Measurements from ENCODE around the gene DLGAP1. TPM values are rescaled to one million over a fixed set of nuclear protein-coding genes. Genes with fewer than 3 reads are reported as not detected.

The DLGAP1 gene
- total RNA-seq, 2 experiments from 2014 or later = not detected

DNA sequence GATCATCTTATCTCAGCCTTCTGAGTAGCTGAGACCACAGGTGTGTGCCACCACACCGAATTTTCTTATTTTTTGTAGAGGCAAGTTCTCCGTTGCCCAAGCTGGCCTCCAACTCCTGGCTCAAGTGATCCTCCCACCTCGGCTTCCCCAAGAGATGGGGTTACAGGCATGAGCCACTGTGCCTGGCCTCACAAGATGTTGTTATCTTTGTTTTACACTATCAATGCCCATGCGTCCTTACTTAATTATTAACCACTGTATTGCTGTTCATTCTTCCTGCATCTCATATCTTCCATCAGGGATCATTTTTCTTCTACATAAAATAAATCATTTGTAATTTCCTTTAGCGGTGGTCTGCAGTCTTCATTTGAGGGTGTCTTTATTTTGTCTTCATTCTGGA is 823.2 kb downstream of the DLGAP1 start:
- H3K27me3 Mint-ChIP-seq (ENCODE audit: low read depth) = no peaks in the 10 kb centered on the region
- no peaks in the 10 kb centered on the region for H3K36me3 Mint-ChIP-seq (ENCODE audit: low read depth)
- no peak overlapping the region for H3K4me3 Mint-ChIP-seq
- ATAC-seq (no peak), DNase-seq (no peak)
- no peaks in the 10 kb centered on the region for H3K9me3 Mint-ChIP-seq (ENCODE audit: insufficient read depth)
- POLR2A ChIA-PET = no interaction called here
- CTCF ChIA-PET = interaction anchor here (1.5 to 2.6 kb wide), 2 partner anchors 34 to 335 kb away, joined by 4 to 17 read pairs; no protein-coding TSS in a partner anchor
- peaks cover 4% of the 10 kb centered on the region for H3K4me1 Mint-ChIP-seq (ENCODE audit: low read depth)
- H3K27ac Mint-ChIP-seq = no peak overlapping the region

DNA sequence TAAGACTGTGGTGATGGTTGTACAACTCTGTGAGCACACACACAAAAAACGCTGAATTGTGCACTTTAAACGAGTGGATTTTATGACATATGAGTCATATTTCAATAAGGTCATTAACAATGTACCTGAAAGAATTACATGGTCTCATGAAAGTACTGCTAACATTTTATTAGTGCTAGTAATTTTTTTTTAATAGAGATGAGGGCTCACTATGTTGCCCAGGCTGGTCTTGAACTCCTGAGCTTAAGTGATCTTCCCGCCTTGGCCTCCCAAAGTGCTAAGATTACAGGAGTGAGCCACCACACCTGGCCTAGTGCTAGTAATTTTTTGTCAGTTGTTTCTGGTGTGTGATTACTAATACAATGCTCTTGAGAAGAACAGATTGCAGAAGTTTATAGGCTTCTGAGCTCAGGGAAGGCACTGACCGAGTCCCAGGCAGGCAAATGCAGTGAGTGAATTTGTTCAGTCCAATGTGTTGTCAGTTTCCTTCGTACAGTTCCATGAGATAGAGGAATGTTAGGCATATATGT is 828.1 kb downstream of the DLGAP1 start:
- ChIA-PET CTCF (interaction anchor here (1.2 to 3.3 kb wide), 3 partner anchors 27 to 330 kb away, joined by 3 to 11 read pairs (median 3); no protein-coding TSS in a partner anchor), POLR2A (no interaction called here)
- Mint-ChIP-seq H3K27me3 (ENCODE audit: low read depth) (no peaks in the 10 kb centered on the region), H3K4me1 (ENCODE audit: low read depth) (peaks cover 35% of the 10 kb centered on the region), H3K36me3 (ENCODE audit: low read depth) (no peaks in the 10 kb centered on the region), H3K9me3 (ENCODE audit: insufficient read depth) (no peaks in the 10 kb centered on the region), H3K4me3 (no peak overlapping the region), H3K27ac (no peak overlapping the region)
- DNase-seq (no peak), ATAC-seq (no peak)

DNA sequence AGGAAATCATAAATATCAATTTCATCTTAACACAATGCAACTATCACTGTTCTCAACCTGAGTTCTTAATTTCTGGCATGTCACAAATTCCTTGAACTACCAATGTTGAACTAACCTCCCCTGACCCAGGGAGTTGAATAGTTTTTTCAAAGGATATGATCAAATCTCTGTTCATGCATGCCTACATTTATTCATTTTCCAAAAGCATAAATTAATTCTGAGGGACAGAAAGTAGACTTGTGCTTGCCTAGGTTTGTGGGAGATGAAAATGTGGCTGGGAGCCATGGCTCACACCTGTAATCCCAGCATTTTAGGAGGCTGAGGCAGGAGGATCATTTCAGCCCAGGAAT is 829.4 kb downstream of the DLGAP1 start:
- Mint-ChIP-seq H3K4me3 (no peak overlapping the region), H3K4me1 (ENCODE audit: low read depth) (peaks cover 37% of the 10 kb centered on the region), H3K27me3 (ENCODE audit: low read depth) (no peaks in the 10 kb centered on the region), H3K27ac (peak overlapping the region; percentile 61), H3K9me3 (ENCODE audit: insufficient read depth) (no peaks in the 10 kb centered on the region), H3K36me3 (ENCODE audit: low read depth) (no peaks in the 10 kb centered on the region)
- no peak for DNase-seq
- ChIA-PET POLR2A (no interaction called here), CTCF (interaction anchor here (1.4 to 1.5 kb wide), 2 partner anchors 28 to 41 kb away, joined by 3 to 5 read pairs; no protein-coding TSS in a partner anchor)
- no peak for ATAC-seq

DNA sequence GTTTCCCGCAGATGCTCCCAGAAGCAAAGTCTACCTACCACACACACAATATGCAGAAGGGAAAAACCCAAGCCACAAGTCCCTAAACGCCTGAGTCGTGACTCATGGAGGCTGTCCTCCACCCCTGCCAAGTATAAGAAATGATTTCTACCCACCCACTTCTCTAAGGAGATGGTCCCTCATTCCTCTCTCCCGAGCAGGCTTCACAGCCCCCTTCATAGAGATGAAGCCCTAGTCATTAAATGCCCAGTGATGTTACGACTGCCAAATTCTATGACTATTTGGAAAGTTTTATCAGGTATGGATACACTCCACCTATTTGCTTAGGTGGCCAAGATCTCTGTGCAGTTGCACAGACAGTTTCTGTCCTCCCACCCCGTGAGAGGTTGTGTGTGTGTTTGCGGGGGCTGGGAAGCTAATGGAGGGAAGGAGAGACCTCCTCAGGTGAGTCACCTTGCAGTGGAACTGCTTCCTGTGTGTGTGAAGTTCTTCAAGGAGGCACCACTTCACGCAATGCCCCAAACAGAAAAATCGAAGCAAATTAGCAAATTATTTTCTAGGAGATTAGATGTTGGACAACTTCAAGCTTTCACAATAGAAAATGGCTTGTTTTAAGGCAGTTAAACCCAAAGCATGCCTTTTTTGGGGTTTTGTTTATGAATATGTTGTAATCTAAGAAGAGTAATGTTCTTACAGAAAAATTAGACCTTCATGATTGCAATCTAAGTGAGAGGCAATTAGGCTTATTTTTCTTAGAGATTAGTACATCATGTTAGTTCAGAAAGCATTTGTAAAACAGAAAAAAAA is 830.0 kb downstream of the DLGAP1 start:
- no peaks in the 10 kb centered on the region for H3K27me3 Mint-ChIP-seq (ENCODE audit: low read depth)
- ATAC-seq (peak; percentile 93), DNase-seq (peak; percentile 63)
- peaks cover 37% of the 10 kb centered on the region for H3K4me1 Mint-ChIP-seq (ENCODE audit: low read depth)
- no peaks in the 10 kb centered on the region for H3K36me3 Mint-ChIP-seq (ENCODE audit: low read depth)
- H3K9me3 Mint-ChIP-seq (ENCODE audit: insufficient read depth) = no peaks in the 10 kb centered on the region
- ChIA-PET CTCF (interaction anchor here (1.1 to 1.5 kb wide), 3 partner anchors 31 to 328 kb away, joined by 3 to 5 read pairs (median 3); no protein-coding TSS in a partner anchor), POLR2A (interaction anchor here (1.2 kb wide), 1 partner anchor 32 kb away, joined by 3 read pairs; no protein-coding TSS in a partner anchor)
- peak overlapping the region; percentile 6 for H3K4me3 Mint-ChIP-seq
- H3K27ac Mint-ChIP-seq = peak overlapping the region; percentile 74

DNA sequence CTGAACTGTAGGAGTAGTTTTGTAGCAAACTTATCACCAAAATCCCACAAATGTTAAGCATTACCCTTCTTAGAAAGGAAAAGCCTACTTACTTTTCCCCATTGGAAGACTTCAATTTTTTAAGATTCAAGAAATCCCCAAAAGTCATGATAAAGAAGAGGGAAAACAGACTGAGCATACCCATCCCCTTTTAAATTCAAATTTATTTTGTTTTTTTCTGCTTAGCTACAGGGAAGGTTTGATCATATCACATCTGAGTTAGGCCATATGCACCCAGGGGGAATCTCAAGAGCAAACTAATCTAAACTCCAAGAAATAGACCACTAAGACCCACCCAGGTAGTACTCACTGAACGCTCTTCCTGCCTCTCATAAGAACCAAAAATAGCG is 830.6 kb downstream of the DLGAP1 start:
- ChIA-PET CTCF (interaction anchor here (1.1 to 1.3 kb wide), 2 partner anchors 30 to 328 kb away, joined by 3 read pairs; no protein-coding TSS in a partner anchor), POLR2A (interaction anchor here (1.0 to 1.2 kb wide), 2 partner anchors 18 to 31 kb away, joined by 3 to 4 read pairs; no protein-coding TSS in a partner anchor)
- Mint-ChIP-seq H3K9me3 (ENCODE audit: insufficient read depth) (no peaks in the 10 kb centered on the region), H3K4me3 (peak overlapping the region; percentile 6), H3K4me1 (ENCODE audit: low read depth) (peaks cover 37% of the 10 kb centered on the region), H3K27ac (peak overlapping the region; percentile 74), H3K27me3 (ENCODE audit: low read depth) (no peaks in the 10 kb centered on the region), H3K36me3 (ENCODE audit: low read depth) (no peaks in the 10 kb centered on the region)
- ATAC-seq = no peak
- no peak for DNase-seq

DNA sequence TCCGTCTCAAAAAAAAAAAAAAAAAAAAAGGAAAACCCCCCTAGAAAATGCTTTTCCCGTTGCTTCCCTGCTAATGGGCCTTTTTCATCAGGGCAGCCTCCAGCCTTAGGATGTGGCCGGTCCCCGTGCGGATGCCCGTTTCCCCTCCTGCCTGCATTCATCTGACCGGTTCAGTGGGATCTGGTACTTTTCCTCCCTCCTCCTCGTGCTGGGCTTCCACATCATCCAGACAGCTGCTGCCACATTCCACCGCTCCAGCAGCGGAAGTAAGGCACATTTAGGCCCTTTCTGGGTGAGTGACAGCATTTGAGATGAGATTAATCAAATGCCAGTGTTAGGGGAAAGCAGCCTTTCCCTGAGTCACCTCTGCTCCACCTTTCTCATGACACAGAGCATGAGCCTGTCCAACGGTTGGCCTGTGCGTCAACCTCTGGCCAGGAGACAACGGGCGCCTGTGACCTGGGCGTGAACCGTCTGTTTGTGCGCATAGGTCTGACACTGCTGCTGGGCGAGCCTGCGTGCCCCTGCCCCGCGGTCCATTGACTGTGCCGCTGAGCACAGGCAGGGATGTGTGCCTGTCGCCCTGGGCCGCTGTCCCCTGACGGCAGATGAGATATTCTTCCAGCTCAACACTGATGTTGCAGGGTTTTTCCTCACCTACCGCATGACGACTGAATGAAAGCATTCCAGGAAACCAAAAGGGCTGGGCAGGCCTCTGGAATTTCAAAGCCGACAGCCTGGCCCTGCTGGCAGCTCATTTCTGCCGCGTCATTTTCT is 831.1 kb downstream of the DLGAP1 start:
- H3K27ac Mint-ChIP-seq = peak overlapping the region; percentile 74
- H3K27me3 Mint-ChIP-seq (ENCODE audit: low read depth) = no peaks in the 10 kb centered on the region
- H3K4me1 Mint-ChIP-seq (ENCODE audit: low read depth) = peaks cover 39% of the 10 kb centered on the region
- CTCF ChIA-PET = interaction anchor here (1.0 to 1.5 kb wide), 4 partner anchors 18 to 327 kb away, joined by 3 to 4 read pairs (median 3); no protein-coding TSS in a partner anchor
- H3K9me3 Mint-ChIP-seq (ENCODE audit: insufficient read depth) = no peaks in the 10 kb centered on the region
- H3K4me3 Mint-ChIP-seq = peak overlapping the region; percentile 6
- DNase-seq = no peak
- no peak for ATAC-seq
- POLR2A ChIA-PET = interaction anchor here (1.0 to 1.2 kb wide), 2 partner anchors 18 to 30 kb away, joined by 3 to 4 read pairs; no protein-coding TSS in a partner anchor
- H3K36me3 Mint-ChIP-seq (ENCODE audit: low read depth) = no peaks in the 10 kb centered on the region

DNA sequence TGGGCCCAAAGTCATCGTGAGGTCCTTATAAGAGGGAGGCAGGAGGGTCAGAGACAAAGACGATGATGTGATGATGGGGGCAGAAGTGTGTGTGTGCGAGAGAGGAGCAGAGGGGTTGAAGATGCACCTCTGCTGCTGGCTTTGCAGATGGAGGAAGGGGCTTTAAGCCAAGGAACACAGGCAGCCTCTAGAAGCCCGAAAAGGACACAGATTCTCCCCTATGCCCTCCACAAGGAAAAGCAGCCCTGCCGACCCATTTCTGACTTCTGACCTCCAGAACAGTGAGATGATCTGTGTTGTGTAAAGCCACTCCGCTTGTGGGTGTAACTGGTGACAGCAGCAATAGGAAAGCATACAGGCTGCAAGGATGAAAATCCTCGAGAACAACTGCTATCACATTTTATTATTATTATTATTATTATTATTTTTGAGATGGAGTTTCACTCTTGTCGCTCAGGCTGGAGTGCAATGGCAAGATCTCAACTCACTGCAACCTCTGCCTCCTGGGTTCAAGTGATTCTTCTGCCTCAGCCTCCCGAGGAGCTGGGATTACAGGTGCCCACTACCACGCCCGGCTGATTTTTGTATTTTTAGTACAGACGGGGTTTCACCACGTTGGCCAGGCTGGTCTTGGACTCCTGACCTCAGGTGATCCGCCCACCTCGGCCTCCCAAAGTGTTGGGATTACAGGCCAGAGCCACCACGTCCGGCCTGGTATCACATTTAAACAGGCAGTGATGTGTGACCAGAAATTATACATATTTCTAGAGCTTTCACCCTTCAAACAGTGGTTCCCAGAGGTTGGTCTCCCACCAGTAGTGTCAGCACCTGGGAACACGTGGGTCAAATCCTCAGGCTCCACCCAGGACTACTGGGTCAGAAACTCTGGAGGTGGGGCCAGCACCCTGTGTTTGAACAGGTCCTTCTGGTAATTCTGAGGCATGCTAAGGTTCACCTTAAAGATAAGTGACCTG is 834.7 kb downstream of the DLGAP1 start:
- ChIA-PET POLR2A (interaction anchor here (0.6 to 1.1 kb wide), 2 partner anchors 25 to 45 kb away, joined by 3 to 11 read pairs; no protein-coding TSS in a partner anchor), CTCF (interaction anchor here (1.9 kb wide), 1 partner anchor 46 kb away, joined by 4 read pairs; no protein-coding TSS in a partner anchor)
- Mint-ChIP-seq H3K36me3 (ENCODE audit: low read depth) (no peaks in the 10 kb centered on the region), H3K27me3 (ENCODE audit: low read depth) (no peaks in the 10 kb centered on the region), H3K4me1 (ENCODE audit: low read depth) (peaks cover 32% of the 10 kb centered on the region), H3K27ac (no peak overlapping the region), H3K9me3 (ENCODE audit: insufficient read depth) (no peaks in the 10 kb centered on the region), H3K4me3 (no peak overlapping the region)
- ATAC-seq (no peak), DNase-seq (no peak)

DNA sequence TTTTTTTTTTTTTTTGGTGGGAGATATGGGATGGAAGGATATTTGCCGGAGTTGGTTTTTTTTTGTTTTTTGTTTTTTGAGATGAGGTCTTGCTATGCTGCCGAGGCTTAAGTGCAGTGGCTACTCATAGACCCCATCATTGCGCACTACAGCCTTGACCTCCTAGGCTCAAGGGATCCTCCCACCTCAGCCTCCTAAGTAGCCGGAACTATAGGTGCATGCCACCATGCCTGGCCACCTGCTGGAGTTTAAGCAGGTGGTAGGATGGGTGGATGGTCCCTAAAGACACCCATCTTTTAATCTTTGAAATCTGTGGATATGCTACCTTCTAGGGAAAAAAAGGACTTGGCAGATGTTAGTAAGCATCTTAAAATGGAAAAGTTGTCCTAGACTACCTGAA is 835.4 kb downstream of the DLGAP1 start:
- H3K36me3 Mint-ChIP-seq (ENCODE audit: low read depth) = no peaks in the 10 kb centered on the region
- POLR2A ChIA-PET = no interaction called here
- H3K27ac Mint-ChIP-seq = no peak overlapping the region
- H3K4me3 Mint-ChIP-seq = no peak overlapping the region
- ATAC-seq (no peak), DNase-seq (no peak)
- peaks cover 26% of the 10 kb centered on the region for H3K4me1 Mint-ChIP-seq (ENCODE audit: low read depth)
- no peaks in the 10 kb centered on the region for H3K9me3 Mint-ChIP-seq (ENCODE audit: insufficient read depth)
- CTCF ChIA-PET = no interaction called here
- H3K27me3 Mint-ChIP-seq (ENCODE audit: low read depth) = no peaks in the 10 kb centered on the region

DNA sequence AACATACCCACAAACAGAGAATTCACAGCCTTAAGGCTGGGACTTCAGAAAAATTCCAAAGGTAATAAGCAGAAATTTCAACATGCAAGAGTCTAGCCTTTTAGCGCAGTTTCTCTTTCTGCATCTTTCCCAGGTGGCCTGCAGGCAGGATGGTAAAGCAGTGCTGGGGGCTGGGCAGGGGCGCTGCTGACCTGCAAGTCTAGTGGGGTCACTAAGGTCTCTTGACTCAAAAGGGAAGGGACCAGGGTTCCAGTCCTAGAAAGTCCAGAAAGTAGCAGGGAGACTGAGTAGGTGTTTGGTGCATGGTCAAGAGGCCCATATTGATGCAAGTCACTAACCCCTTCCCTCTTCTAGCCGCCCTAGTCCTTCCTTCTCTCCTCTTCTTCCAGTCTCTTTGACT is 835.9 kb downstream of the DLGAP1 start:
- Mint-ChIP-seq H3K4me3 (no peak overlapping the region), H3K9me3 (ENCODE audit: insufficient read depth) (no peaks in the 10 kb centered on the region), H3K4me1 (ENCODE audit: low read depth) (peaks cover 20% of the 10 kb centered on the region), H3K27me3 (ENCODE audit: low read depth) (no peaks in the 10 kb centered on the region), H3K27ac (no peak overlapping the region), H3K36me3 (ENCODE audit: low read depth) (no peaks in the 10 kb centered on the region)
- ATAC-seq (no peak), DNase-seq (no peak)
- ChIA-PET POLR2A (no interaction called here), CTCF (interaction anchor here (1.6 kb wide), 1 partner anchor 47 kb away, joined by 3 read pairs; no protein-coding TSS in a partner anchor)

DNA sequence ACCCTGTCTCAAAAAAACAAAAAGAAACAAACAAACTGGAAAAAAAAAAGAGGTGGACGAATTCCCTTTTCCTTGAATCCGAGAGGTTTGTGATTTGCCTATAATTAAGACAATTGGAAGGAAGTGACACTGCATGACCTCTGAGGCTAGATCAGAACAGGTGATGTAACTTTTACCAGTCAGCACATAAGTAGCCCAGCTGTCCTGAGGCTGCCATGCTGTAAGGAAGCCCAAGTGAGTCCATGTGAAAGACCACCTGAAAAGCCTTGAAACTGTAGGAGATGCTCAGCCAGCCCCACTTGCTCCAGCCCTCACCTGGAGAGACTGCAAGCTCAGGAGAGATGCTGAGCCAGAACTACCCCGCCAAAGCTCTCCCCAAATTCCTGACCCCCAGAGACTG is 838.4 kb downstream of the DLGAP1 start:
- ATAC-seq (no peak), DNase-seq (no peak)
- Mint-ChIP-seq H3K4me3 (no peak overlapping the region), H3K9me3 (ENCODE audit: insufficient read depth) (no peaks in the 10 kb centered on the region), H3K27me3 (ENCODE audit: low read depth) (no peaks in the 10 kb centered on the region), H3K27ac (no peak overlapping the region), H3K4me1 (ENCODE audit: low read depth) (peaks cover 6% of the 10 kb centered on the region), H3K36me3 (ENCODE audit: low read depth) (no peaks in the 10 kb centered on the region)
- ChIA-PET POLR2A (no interaction called here), CTCF (no interaction called here)

DNA sequence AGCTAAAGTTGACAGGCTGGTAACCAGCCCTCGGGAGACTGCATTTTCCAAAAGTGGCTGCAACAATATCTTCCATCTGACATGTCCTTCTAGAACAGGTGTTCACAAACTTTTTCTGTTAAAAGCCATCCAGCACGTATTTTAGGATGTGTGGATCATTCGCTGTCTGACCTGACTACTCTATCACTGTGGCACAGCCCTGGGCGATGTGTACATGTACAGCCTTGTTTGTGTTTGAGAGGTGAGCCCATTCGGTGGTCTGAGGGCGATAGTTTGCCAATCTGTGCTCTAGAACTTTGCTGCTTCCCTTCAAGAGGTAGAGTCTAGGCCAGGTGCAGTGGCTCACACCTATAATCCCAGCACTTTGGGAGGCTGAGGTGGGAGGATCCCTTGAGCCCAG is 839.0 kb downstream of the DLGAP1 start:
- DNase-seq = no peak
- Mint-ChIP-seq H3K4me1 (ENCODE audit: low read depth) (peaks cover 8% of the 10 kb centered on the region), H3K27ac (no peak overlapping the region), H3K4me3 (no peak overlapping the region), H3K9me3 (ENCODE audit: insufficient read depth) (no peaks in the 10 kb centered on the region), H3K36me3 (ENCODE audit: low read depth) (no peaks in the 10 kb centered on the region), H3K27me3 (ENCODE audit: low read depth) (no peaks in the 10 kb centered on the region)
- ChIA-PET CTCF (interaction anchor here (1.0 to 1.1 kb wide), 2 partner anchors 13 to 22 kb away, joined by 3 to 4 read pairs; no protein-coding TSS in a partner anchor), POLR2A (no interaction called here)
- no peak for ATAC-seq
